Measurements from ENCODE around the gene PAFAH2. TPM values are rescaled to one million over a fixed set of nuclear protein-coding genes. Genes with fewer than 3 reads are reported as not detected.

The PAFAH2 gene
- total and polyA plus RNA-seq, 2 of the 8 experiments (the other 6 are each of a cell fraction or from before 2014, with no cell fraction given) = 7.7 to 9.3 TPM

GRCh38 chr1:25997828-25998761 is at the start of gene PAFAH2 (continued):
- peak; percentile 51; the same call in 1 of the 2 replicates for TF ChIP-seq BRCA1 (IDR thresholded peaks at IDR 0.05; ENCODE audit: low read depth, low read length)
- TF ChIP-seq SIN3A (conservative IDR thresholded peaks at IDR 0.05 in 1 of 2, IDR thresholded peaks at IDR 0.05 in 1 of 2; ENCODE audit: low read depth in 1 of 2, low read length in 2 of 2) = peak; percentile 79 to 95; a peak in 3 of 4 replicates
- peak; percentile 61; the same call in 1 of the 2 replicates for TF ChIP-seq SP4 (IDR thresholded peaks at IDR 0.05; ENCODE audit: low read length)
- no peak for TF ChIP-seq EZH2 (IDR thresholded peaks at IDR 0.05; ENCODE audit: low read depth, low read length, severe bottlenecking)
- TF ChIP-seq TCF12 (IDR thresholded peaks at IDR 0.05; ENCODE audit: low read depth, low read length) = peak; percentile 78; the same call in 1 of the 2 replicates
- TF ChIP-seq SP1 (IDR thresholded peaks at IDR 0.05; ENCODE audit: low read depth, low read length) = peak; percentile 88
- TF ChIP-seq ATF2 (IDR thresholded peaks at IDR 0.05; ENCODE audit: low read length) = peak; percentile 27; the same call in 1 of the 2 replicates
- peak in 1 of 2 experiments; percentile 92; a peak in 1 of 3 replicates for TF ChIP-seq EP300 (IDR thresholded peaks at IDR 0.05; ENCODE audit: borderline replicate concordance in 1 of 2, low read depth in 2 of 2, low read length in 2 of 2)
- peak; percentile 76 for TF ChIP-seq JUND (IDR thresholded peaks at IDR 0.05; ENCODE audit: low read length)
- peak; percentile 100 for TF ChIP-seq SIX5 (IDR thresholded peaks at IDR 0.05; ENCODE audit: low read depth, low read length)
- peak; percentile 83; the same call in 1 of the 2 replicates for TF ChIP-seq RXRA (IDR thresholded peaks at IDR 0.05; ENCODE audit: insufficient read depth, low read depth, low read length)
- TF ChIP-seq GTF2F1 (IDR thresholded peaks at IDR 0.05; ENCODE audit: borderline replicate concordance, low read depth, low read length) = no peak
- no peak; the same call in 1 of the 2 replicates for TF ChIP-seq JUN (IDR thresholded peaks at IDR 0.05; ENCODE audit: low read depth, low read length)
- peak; percentile 29; the same call in 1 of the 2 replicates for TF ChIP-seq PHF8 (conservative IDR thresholded peaks at IDR 0.05; ENCODE audit: low read depth, low read length)
- no peak for TF ChIP-seq HDAC6 (IDR thresholded peaks at IDR 0.05; ENCODE audit: low read depth, low read length)
- peak; percentile 74 for TF ChIP-seq BACH1 (IDR thresholded peaks at IDR 0.05; ENCODE audit: low read length)
- peak; percentile 64 for TF ChIP-seq TEAD4 (IDR thresholded peaks at IDR 0.05; ENCODE audit: low read depth, low read length)
- no peak for TF ChIP-seq EGR1 (IDR thresholded peaks at IDR 0.05; ENCODE audit: borderline replicate concordance, low read depth, low read length)
- TF ChIP-seq CEBPB (IDR thresholded peaks at IDR 0.05; ENCODE audit: low read depth, low read length) = peak; percentile 91
- peak; percentile 48 for TF ChIP-seq E2F6 (IDR thresholded peaks at IDR 0.05)
- TF ChIP-seq MAX (IDR thresholded peaks at IDR 0.05) = peak; percentile 96

All from H1 (cell line).